Articular chondrocyte of knee joint (primary cell): ENCODE data around the gene ALKBH7. TPM values are rescaled to one million over a fixed set of nuclear protein-coding genes. Genes with fewer than 3 reads are reported as not detected.

ENCODE experiments used
- small RNA-seq: library from RNA; depleted of rRNA; stranded (forward); fragments of <200 nt; gene quantifications from one replicate; pipeline ENCODE3, GENCODE V24; 2012
- total RNA-seq: library from RNA; depleted of rRNA; stranded (reverse); fragments of >200 nt; gene quantifications from 2 replicates; pipeline ENCODE4 v1.2.3, GENCODE V29; 2012

Gene ALKBH7, protein sequence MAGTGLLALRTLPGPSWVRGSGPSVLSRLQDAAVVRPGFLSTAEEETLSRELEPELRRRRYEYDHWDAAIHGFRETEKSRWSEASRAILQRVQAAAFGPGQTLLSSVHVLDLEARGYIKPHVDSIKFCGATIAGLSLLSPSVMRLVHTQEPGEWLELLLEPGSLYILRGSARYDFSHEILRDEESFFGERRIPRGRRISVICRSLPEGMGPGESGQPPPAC
- total RNA-seq = 43.6 and 49.8 TPM in 2 replicates

DNA sequence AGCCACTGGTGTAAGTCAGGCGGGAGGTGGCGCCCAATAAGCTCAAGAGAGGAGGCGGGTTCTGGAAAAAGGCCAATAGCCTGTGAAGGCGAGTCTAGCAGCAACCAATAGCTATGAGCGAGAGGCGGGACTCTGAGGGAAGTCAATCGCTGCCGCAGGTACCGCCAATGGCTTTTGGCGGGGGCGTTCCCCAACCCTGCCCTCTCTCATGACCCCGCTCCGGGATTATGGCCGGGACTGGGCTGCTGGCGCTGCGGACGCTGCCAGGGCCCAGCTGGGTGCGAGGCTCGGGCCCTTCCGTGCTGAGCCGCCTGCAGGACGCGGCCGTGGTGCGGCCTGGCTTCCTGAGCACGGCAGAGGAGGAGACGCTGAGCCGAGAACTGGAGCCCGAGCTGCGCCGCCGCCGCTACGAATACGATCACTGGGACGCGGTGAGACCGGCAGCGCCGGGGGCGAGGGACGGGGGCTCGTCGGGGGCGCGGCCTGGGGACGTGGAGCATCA is at the start of gene ALKBH7:
ALKBH7 (plus strand) TSS at position 201 of the 502 bp plus-strand sequence; CDS start at position 228, 27 bp downstream.

DNA sequence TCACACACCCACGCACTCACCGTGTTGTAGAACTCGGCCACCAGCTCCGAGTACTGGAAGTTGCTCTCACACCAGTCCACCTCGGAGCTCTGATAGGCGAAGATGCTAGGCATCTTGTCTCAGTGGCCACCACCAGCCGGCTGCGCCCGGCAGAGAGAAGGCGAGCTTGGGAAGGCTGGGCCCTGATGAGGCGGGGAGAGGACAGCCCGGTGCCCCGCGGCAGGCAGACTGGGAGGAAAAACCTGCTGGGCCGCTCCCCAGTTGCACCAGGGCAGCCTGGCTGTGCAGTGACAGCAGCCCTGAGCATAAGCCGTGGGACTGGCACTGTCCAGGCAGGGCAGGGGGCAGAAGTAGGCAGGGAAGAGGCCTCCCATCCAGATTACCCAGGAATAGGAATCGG is 39.2 kb upstream of the ALKBH7 start, which contains the start of gene ACER1:
ACER1 (minus strand) TSS at position 174 of the 400 bp plus-strand sequence; CDS start at position 113, 61 bp downstream.

DNA sequence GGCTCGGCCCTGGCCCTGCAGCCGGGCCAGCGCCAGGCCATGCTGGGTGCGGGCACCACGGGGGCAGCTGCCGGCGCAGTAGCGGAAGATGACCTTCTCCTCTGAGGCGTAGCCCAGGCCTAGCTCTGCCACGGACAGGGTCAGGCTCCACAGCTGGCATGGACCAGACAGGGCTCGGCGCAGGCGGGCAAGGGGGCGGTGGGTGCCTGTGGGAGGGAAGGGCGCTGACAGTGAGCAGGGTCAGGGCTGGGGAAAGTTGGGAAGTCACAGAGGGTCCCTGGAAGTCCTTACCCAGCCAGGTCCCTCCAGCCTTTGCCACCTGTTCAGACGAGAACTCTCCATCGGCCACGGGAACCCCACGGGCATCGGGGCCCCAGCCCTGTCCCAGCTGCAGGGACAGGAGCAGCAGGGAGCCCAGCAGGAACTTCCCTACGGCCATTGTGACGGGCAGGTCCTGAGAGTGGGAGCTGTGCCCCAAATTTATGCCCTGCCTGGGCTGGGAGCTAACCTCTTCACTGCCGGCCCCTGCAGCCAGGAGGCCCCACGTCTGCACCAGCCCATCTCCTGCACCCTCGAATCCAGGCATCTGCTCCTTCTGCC is 2.9 kb downstream of the ALKBH7 start, which contains the start of gene PSPN:
PSPN (minus strand) TSS at position 523 of the 600 bp plus-strand sequence; CDS start at position 439, 84 bp downstream.

DNA sequence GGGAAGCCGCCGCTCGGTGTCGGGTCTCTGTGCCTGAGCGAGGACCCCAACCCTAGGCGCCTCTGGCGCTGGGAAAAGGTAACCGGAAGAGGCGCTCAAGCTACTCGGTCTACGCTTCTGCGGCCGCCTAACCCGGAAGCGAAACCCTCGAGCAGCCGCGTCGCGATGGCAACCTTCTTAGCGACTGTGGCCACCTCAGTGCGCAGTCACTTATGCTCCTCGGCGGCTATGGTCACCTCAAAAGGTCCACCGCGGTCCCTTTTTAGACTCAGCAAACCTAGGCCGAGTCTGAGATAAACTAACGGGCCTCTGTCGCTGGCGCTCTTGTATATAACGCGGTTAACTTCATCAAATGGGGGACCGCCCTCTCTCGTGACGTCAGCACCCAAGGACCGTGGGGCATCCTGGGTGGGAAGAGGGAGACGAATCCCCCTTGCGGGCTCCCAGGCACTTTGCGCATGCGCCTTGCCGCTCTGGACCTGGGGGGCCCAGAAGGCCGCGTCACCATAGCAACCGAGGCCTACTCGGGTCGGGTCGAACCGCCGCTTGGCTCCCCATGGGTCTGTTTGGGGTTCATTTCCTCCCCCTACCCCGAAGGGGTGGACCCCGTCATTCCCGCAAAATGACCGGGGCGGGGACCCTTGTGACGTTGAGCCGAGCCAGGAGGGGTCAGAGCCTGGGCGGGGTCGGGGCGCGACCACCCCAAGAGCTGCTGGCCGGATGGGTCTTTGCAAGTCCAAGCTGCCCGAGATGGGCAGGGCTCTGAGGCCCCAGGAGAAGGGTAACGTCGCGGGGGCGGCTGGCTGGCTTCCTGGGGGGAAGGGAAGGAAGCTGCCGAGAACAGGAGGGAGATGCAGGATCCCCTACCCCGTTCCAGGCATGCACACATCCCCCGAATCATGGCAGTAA is 20.7 kb downstream of the ALKBH7 start, which contains the start of gene GTF2F1:
GTF2F1 (minus strand) TSS at position 91 of the 909 bp plus-strand sequence. CDS start 169 bp downstream, outside the sequence.

DNA sequence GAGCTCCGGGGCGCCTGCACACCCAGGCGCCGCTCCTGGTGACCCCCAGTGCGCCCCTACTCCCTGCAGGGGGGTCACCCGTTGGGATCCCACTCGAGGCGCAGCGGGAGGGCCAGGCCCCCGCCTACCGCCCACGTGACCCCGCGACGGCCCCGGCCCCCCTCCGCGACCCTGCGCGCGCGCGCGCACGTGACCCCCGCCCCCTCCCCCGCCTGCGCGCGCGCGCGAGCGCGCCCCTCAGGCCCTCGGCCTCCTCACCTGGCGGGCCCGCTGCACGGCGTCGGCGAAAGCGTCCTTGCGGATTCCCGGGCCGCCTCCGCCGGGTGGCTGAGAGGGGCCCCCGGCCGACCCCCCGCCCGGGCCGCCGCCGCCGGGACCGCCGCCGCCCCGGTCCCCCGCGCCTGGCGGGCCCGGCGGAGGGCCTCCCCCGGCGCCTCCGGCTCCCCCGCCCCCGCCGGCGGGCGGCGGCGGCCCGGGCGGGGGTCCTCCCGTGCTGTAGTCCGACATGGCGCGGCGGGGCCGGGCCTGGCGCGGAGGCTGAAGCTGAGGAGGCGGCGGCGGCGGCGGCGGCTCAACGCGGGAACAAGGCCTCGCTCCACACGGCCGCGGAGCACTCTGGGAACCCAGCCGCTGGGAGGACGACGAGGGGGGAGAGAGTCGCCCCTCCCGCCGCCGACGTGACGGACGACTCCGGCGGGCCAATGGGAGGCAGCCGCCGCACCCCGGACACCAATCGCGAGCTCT is 51.8 kb downstream of the ALKBH7 start, which contains the start of gene KHSRP:
KHSRP (minus strand) TSS at position 617 of the 744 bp plus-strand sequence; CDS start at position 507, 110 bp downstream.

Small RNA genes lying within 50 kb of the gene (small RNA-seq; reads per million reads assigned to genes)
- not detected for gene MIR6790
- not detected for gene MIR6885

Other genes with a start within 250 kb of the ALKBH7 start
- 0.32 and 0.39 TPM in 2 replicates for gene ACSBG2, start 237.1 kb upstream of the ALKBH7 start, total RNA-seq
- 26.4 and 27.6 TPM in 2 replicates for gene MLLT1, start 92.8 kb upstream of the ALKBH7 start, total RNA-seq
- gene ACER1, start 39.2 kb upstream of the ALKBH7 start, total RNA-seq = not detected in 2 replicates
- 38.4 and 43.6 TPM in 2 replicates for gene CLPP, start 11.3 kb upstream of the ALKBH7 start, total RNA-seq
- 1.2 and 1.6 TPM in 2 replicates for gene PSPN, start 3.1 kb downstream of the ALKBH7 start, total RNA-seq
- 49.9 and 51.7 TPM in 2 replicates for gene GTF2F1, start 20.4 kb downstream of the ALKBH7 start, total RNA-seq
- 65.1 and 85.7 TPM in 2 replicates for gene KHSRP, start 52.0 kb downstream of the ALKBH7 start, total RNA-seq
- gene SLC25A41, start 61.0 kb downstream of the ALKBH7 start, total RNA-seq = 0.11 TPM in 1 of 2 replicates, not detected in the other
- gene SLC25A23, start 87.0 kb downstream of the ALKBH7 start, total RNA-seq = 27.4 and 29.1 TPM in 2 replicates
- gene CRB3, start 91.5 kb downstream of the ALKBH7 start, total RNA-seq = 0.32 TPM in 1 of 2 replicates, not detected in the other
- not detected in 2 replicates for gene DENND1C, start 109.0 kb downstream of the ALKBH7 start, total RNA-seq
- not detected in 2 replicates for gene TUBB4A, start 129.5 kb downstream of the ALKBH7 start, total RNA-seq
- 2.6 and 5.4 TPM in 2 replicates for gene TNFSF9, start 158.2 kb downstream of the ALKBH7 start, total RNA-seq
- gene CD70, start 218.4 kb downstream of the ALKBH7 start, total RNA-seq = 4.2 TPM in 1 of 2 replicates, not detected in the other